Measurements from ENCODE around the gene TCERG1.
A peak's percentile ranks its signal among the peaks of the same experiment; 100 is the strongest.
"Not testable (repeated sequence)": the region's sequence is repeated elsewhere in the genome, so short reads cannot be mapped to it uniquely, and the experiment has no call there.

TCERG1 gene

DNA sequence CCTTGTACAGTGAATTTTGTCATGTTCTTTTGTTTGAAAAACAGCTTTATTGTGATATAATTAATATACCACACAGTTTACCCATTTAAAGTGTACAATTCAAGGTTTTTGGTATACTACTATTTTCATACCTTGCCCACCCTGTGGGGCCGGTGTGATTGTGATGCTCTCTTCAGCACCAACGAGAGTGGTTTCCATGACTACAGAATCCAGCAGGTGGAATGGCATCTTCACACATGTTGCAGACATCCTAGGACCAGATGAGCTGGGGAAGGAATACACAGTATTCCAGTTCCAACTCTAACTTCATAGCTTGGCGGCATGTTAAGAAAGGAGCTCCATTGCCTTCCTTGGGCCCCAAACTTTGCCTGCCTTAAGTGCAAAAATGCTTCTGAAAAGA lies 76.6 kb downstream of the TCERG1 start:
- DNase-seq = no peak

DNA sequence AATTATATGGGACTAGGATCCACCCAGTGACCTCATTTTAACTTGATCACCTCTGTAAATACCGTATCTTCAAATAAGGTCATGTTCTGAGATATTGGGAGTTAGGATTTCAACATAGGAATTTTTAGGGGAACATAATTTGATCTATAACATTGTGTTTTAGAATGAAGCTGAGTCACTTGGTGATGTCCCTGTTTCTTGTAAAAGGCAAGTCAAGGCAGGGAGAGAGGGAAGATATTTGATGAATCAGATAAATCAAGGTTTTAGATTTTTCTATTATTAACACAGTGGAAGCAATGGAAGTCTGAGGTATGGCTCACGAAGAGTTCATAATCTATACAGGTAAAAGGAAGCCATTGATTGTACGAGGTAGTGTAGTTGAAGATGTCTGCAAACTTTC lies 80.7 kb downstream of the TCERG1 start:
- no peak for DNase-seq

DNA sequence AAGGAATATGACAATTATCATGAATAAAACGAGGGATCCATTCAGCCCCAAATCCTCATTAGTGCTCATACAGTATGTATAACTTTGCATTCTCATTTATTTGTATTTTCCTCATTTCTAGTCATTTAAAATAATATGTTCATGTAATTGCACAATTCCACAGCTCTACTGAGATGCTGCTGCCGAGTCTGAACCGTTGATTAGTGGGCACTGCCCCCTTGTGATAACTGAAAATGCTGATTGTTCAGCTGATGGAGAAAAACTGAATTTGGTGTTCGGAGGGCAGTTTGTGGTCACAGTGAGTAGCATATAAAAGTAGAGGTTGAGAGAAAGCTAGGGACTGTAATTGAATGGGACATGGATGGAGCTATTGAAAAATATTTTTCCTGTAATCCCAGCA lies 81.1 kb downstream of the TCERG1 start:
- no peak for DNase-seq

DNA sequence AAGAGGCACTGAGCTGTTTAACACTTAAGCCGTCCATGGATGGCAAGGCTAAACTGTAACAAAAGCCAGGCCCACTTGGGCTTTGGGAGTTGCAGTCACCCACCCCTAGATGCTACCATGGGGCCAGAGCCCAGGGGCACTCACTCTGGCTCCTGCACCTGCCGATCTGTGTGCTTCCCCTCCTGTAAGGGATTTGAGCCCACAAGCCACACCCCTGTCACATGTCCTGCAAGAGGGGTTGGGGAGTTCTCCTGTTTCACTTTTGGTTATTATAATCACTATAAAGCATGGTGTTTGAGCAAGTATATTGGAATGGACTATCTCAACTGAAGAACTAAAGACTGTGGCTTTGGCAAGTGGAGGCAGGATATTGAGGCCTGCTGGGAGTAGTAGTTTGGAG lies 82.9 kb downstream of the TCERG1 start:
- DNase-seq = no peak

DNA sequence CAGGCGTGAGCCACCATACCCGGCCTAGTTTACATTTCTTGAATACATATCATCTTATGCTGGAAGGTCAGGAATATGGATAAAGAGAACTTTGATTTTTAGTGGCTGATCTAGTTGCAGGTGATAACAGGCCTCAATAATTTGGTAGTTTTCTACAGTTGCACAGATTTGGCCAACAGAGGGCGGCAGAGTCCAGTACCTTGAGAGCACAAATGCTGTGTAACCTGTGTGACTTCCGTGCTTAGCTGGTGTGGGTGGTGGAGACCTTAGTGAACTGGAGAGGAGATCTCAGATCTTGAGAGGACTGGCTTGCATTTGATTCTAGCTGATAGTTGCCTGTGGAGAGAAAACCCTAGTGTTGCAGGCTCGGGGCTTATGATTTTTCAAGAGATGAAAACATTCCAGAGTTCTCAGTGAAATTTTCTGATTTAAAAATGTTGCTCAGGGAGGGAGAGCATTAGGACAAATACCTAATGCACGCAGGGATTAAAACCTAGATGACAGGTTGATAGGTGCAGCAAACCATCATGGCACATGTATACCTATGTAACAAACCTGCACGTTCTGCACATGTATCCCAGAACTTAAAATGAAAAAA lies 86.2 kb downstream of the TCERG1 start:
- peak; percentile 84 for DNase-seq

DNA sequence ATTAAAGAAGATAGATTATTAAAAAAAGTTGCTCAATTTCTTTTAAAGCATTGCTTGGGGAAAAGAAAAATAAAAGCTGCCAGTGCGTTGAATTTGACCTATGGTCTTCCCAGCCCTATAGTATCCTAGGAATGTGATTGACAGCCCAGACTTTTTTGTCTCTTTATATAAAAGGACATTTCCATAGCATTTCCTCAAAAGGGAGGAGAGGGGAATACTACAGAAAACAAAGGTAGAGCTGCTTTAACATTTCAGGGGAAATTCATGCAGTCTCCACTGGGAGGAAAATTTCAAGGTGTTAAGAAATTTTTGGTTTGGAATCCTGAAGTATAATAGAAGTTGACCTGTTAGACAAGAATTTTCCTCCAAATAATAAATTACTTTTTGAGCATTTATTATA lies 86.7 kb downstream of the TCERG1 start:
- DNase-seq = no peak

DNA sequence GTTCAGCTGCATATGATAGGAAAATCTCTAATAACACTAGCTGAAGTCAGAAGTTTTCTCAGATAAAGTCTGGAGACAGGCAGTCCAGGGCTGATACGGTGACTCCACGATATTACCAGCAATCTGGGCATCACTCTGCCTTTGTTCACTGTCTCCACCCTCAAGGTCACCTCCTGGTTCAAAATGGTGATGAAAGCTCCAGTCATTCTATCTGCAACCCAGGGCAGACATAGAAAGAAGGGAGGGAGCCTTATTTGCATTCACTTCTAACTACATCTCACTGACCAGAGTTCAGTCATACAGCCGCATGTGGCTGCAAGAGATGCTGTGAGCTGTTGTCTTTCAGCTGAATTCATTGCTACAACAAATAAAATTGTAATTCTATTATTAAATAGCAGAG lies 91.3 kb downstream of the TCERG1 start:
- no peak for DNase-seq

DNA sequence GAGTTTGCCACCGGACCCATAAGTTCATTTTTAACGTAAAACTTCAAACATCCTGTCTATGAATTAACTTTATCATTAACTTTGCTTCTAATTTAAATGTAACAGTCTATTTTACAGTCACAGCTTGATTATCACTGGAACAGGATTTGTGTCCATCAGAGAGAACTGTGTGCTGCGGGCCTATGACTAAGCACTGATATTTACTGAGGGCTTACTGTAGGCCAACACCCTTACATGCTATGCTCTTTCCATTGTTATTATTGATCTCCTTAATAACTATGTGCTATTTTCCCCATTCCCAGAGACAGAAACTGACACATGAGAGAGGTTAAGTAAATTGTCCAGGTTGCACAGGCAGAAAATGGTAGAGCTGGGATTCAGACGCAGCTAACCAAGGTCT lies 92.8 kb downstream of the TCERG1 start:
- no peak for DNase-seq

DNA sequence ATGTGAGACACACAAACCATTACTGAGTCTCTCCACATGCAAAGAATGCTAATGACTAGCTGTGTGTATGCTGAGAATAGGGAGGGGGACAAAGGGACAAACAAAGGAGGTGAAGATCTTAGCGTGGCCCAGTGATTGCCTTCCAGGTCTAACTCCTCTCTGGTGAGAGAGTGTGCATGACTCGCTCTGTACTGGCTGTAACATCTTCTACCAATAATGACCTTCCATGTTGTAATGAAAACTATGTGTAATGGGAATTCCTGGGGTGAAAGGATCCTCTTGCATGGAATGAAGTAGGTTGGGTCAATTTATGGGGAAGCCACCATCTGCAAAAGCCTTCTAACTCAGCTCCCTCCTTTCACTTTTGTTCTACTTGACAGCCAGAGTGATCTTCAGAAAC lies 93.3 kb downstream of the TCERG1 start:
- no peak for DNase-seq

DNA sequence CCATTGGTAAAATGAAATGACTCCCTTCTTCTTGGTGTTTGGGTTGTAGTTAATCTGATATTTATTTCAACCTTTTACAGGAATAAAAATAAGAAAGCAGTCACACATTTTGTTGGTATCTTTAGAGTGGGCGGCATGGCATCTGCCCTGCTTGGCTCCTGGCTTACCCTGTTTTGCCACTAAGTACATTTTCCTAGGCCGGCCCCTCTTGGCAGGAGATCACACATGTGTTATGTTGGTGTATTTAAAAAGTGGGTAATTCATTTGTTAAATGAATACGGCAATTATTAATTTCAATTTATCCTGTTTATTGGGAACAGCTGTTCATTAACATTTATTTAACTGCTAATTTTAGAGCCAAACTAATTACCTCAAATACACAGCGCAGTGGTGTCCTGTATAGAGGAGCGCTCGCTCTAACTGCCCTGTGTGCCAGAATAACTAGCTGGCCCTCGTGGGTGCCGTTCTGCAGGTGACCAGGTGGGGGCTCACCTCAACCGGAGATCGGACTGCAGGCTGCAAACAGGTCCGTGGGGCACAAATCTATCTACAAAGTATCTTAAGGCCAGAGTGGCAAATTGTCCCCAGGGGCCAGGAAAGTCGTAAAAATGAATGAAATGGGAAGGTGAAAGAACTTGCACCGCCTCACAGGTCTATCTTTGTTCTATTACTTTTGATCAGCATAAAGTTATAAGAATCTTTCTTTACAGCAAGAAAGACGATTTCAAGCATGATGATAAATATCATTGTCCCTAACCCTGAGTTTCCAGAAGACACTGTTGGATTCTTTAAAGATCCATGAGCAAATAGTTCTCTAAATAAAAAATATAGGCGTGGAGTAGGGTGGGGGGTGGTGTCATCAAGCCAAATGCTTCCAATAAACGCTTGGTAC lies 95.1 kb downstream of the TCERG1 start:
- peak; percentile 76 for DNase-seq

DNA sequence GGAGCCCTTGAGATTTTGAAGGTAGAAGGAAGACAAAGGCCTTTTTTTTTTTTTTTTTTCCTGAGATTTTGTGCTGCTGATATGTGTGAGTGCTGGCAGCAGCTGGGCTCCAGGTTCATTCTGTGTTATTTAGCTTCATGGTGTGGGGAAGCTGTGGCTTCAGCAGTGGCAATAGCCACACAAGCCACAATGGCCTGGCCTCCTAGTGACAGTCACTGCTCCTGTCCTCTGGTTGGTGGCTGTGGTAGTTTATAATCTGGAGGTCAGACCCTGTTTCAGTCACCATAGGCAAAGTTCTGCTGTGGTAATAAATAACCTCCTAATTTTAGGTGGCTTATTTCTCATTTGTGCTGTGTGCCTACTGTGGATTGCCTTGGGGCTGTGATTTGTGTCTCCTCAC lies 97.1 kb downstream of the TCERG1 start:
- DNase-seq = no peak

DNA sequence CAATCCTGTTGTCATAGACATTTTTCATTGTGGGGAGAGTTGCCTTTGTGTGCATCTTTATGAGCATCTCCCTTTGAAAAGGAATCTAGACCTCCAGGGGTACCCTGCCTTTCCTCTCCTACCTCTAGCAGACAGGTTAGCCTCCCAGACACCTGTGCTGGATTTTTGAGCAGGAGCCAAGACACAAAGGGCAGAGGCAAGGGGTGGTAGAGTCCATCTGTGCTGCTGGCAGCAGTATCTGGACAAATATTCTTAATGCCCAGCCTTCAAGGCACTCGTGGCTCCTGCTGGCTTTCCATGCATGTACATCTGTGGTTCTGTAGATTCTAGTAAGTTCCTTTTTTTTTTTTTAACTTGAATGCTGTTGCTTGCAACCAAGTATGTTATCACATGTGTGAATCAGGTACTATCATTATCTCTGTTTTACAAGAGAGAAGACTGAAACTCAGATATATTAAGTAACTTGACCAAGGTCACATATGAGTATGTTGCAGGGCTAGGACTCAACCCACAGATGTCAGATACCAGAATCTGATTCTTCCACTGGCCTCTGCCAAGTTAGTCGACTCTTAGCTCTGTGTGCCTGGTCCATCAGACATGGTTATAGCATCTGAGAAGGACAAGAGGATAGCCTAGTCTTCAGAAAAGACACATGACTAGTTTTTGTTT lies 101.8 kb downstream of the TCERG1 start:
- no peak for DNase-seq

DNA sequence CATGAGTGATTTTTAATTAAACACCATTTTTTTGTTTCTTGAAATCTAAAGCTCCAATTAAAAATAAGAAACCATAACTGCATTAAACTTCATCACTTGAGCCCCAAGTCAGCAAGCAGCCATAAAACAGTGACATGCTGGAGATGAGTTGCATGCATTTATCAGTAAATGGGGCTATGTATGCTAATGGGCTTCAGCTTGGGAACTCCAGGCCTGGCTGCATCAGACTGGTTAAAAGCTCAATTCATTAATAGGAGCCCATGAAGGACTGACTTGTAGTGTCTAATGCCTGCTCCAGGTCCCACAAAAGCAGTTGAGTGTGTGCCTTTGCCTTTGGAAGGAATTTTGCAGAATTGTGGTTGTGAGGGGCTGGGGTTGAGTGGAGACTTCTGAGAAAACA lies 102.5 kb downstream of the TCERG1 start:
- no peak for DNase-seq

DNA sequence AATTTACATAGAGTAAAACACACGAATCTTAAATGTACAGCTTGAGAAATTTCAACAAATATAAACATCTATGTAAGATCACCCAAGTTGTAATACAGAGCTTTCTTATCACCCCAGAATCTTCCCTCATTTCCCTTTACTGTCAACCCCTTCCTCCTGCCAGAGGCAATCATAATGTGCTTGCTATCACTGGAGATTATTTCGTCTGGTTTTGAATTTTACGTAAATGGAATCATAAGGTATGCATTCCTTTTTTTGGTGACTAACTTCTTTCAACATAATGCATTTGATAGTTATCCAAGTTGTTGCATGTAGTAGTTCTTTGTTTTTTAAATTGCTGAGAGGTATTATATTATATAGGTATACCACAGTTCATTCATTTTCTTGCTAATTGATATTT lies 106.3 kb downstream of the TCERG1 start:
- DNase-seq = no peak

DNA sequence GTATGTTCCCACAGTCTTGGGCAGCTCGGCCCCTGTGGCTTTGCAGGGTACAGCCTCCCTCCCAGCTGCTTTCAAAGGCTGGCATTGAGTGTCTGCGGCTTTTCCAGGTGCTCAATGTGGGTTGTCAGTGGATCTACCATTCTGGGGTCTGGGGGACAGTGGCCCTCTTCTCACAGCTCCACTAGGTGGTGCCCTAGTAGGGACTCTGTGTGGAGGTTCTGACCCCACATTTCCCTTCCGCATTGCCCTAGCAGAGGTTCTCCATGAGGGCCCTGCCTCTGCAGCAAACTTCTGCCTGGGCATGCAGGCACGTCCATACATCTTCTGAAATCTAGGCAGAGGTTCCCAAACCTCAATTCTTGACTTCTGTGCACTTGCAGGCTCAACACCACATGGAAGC lies 109.8 kb downstream of the TCERG1 start:
- not testable (repeated sequence) for DNase-seq

DNA sequence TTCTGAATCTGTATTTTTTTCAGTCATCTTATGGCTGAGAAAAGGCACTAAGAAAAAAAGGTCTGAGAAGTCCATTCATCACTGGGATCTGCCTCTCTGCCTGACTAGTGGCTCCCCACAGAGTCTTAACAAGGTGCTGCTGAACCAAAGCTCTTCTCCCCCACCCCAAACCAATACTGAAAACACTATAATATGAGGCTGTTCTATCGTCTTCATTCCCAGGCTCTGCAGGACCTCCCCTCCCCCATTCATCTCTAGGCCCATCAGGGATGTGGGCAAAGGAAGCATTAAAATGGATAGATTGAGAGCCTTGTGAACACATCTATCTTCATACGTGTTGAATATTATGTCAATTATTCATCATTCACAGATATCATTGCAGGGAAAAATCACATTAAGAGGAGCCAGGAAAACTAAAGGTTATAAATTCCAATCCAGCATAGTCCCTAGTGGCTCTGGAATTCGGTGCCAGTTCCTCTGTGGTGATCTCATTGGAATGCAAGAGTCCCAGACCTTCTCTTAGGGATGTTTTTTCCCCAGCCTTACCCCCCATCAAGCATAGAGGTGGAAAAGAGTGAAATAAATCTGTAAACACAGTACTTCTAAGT lies 113.2 kb downstream of the TCERG1 start:
- no peak for DNase-seq
